A549 (cell line): ENCODE results near the gene RSBN1. TPM values are rescaled to one million over a fixed set of nuclear protein-coding genes. Genes with fewer than 3 reads are reported as not detected.

Experiments used
- ATAC-seq, 2 experiments: fragments of 200-7000 bp in 1 of 2; fragments of >200 bp in 1 of 2; cut with Nextera tagmentation in 1 of 2; cut with Tn5 transposase in 1 of 2; 3 replicates each; pipeline versions ENCODE4 v1.8.0 to v1.9.1; 2018 to 2020; ENCODE audit warnings: mild to moderate bottlenecking in 1 of 2, moderate library complexity in 1 of 2
- CTCF ChIA-PET: fragments of 300-600 bp; sonication (Branson Sonifier 250); formaldehyde crosslinking; extraction: SDS; loops from one replicate; lab custom pipeline; 2021; ENCODE audit warnings: antibody characterized with exemption, inconsistent platforms; lab: Yijun Ruan, JAX
- POLR2A ChIA-PET: fragments of 350-600 bp; formaldehyde crosslinking; extraction: SDS; loops from one replicate; lab custom pipeline; 2021; ENCODE audit warnings: antibody characterized with exemption, inconsistent platforms; lab: Yijun Ruan, JAX
- DNase-seq, 2 experiments: peaks; one replicate each; pipeline versions ENCODE4 v3.0.0 to v3.0.0-alpha.2; 2011 to 2016; ENCODE audit warnings: low read depth in 1 of 2, low spot score in 1 of 2
- FAIRE-seq: peaks from 2 replicates; lab custom pipeline; 2011; peaks lifted over from hg19 to GRCh38; lab: Jason Lieb, UNC
- H3K27ac ChIP-seq, 2 experiments: fragments of >200 bp; sonication (Bioruptor Twin); formaldehyde crosslinking; 3 replicates each; pipeline ENCODE4 v1.5.1; 2016 to 2017
- H3K4me1 ChIP-seq: fragments of >200 bp; sonication (Bioruptor Twin); formaldehyde crosslinking; 3 replicates; pipeline ENCODE4 v1.6.1; 2016
- H3K4me2 ChIP-seq: fragments of >200 bp; sonication (Bioruptor Twin); formaldehyde crosslinking; 3 replicates; pipeline ENCODE4 v1.6.1; 2016
- H3K4me3 ChIP-seq: fragments of >200 bp; sonication (Bioruptor Twin); formaldehyde crosslinking; 3 replicates; pipeline ENCODE4 v1.5.1; 2016
- H3K9me3 ChIP-seq: fragments of >200 bp; sonication (Bioruptor Twin); formaldehyde crosslinking; 3 replicates; pipeline ENCODE4 v1.6.1; 2016
- EHF ChIP-seq: fragments of 250-450 bp; sonication (Bioruptor Pico); IDR thresholded peaks from 2 replicates; pipeline ENCODE4 v1.5.0; 2020; ENCODE audit warnings: mild to moderate bottlenecking
- EP300 ChIP-seq, 2 experiments: fragments of >200 bp; sonication (Bioruptor Twin); formaldehyde crosslinking; IDR thresholded peaks; 2 replicates in 1 of 2; 3 replicates in 1 of 2; pipeline ENCODE4 v1.6.1; 2016 to 2017
- ESRRA ChIP-seq: fragments of 150-350 bp; IDR thresholded peaks from 2 replicates; pipeline ENCODE4 v1.6.1; 2014; ENCODE audit warnings: mild to moderate bottlenecking, low read length, borderline replicate concordance
- GATA3 ChIP-seq: IDR thresholded peaks from 2 replicates; pipeline ENCODE4 v1.6.1; 2012; ENCODE audit warnings: borderline replicate concordance
- HOXA7 ChIP-seq: fragments of 250-450 bp; sonication (Bioruptor Pico); IDR thresholded peaks from 2 replicates; pipeline ENCODE4 v1.5.0; 2020; ENCODE audit warnings: mild to moderate bottlenecking, moderate library complexity
- JUNB ChIP-seq: fragments of >200 bp; sonication (Bioruptor Twin); formaldehyde crosslinking; IDR thresholded peaks from 2 replicates; pipeline ENCODE4 v1.6.1; 2016
- KDM5A ChIP-seq: fragments of 200-600 bp; sonication (generic); IDR thresholded peaks from 2 replicates; pipeline ENCODE4 v1.6.1; 2016; ENCODE audit warnings: antibody characterized with exemption, mild to moderate bottlenecking
- MAX ChIP-seq: IDR thresholded peaks from 2 replicates; pipeline ENCODE4 v1.6.1; 2012
- MYC ChIP-seq: IDR thresholded peaks from 2 replicates; pipeline ENCODE4 v1.6.1; 2012; ENCODE audit warnings: mild to moderate bottlenecking, inconsistent platforms, low read length, improper control_type of control experiment, borderline replicate concordance
- NFE2L2 ChIP-seq: fragments of 150-350 bp; conservative IDR thresholded peaks from 2 replicates; pipeline ENCODE4 v1.6.1; 2014; ENCODE audit warnings: low read length
- NPAS2 ChIP-seq: fragments of 250-450 bp; sonication (Bioruptor Pico); IDR thresholded peaks from 2 replicates; pipeline ENCODE4 v1.8.0; 2022; ENCODE audit warnings: mild to moderate bottlenecking, moderate library complexity, borderline replicate concordance
- RARB ChIP-seq: fragments of 250-450 bp; sonication (Bioruptor Pico); IDR thresholded peaks from 2 replicates; pipeline ENCODE4 v1.8.0; 2021; ENCODE audit warnings: mild to moderate bottlenecking, moderate library complexity
- REST ChIP-seq: fragments of 200-600 bp; sonication (generic); IDR thresholded peaks from 2 replicates; pipeline ENCODE4 v1.6.1; 2016; ENCODE audit warnings: antibody characterized with exemption, mild to moderate bottlenecking, moderate library complexity
- RNF2 ChIP-seq: fragments of 200-600 bp; sonication (generic); IDR thresholded peaks from 2 replicates; pipeline ENCODE4 v1.6.1; 2016; ENCODE audit warnings: low read depth, mild to moderate bottlenecking, antibody characterized with exemption, moderate library complexity, borderline replicate concordance
- TFCP2L1 ChIP-seq: fragments of 250-450 bp; sonication (Bioruptor Pico); IDR thresholded peaks from 2 replicates; pipeline ENCODE4 v1.5.0; 2021; ENCODE audit warnings: mild to moderate bottlenecking
- TP53 ChIP-seq: fragments of 250-450 bp; sonication (Bioruptor Pico); IDR thresholded peaks from 2 replicates; pipeline ENCODE4 v1.5.0; 2021; ENCODE audit warnings: mild to moderate bottlenecking, moderate library complexity
- ZC3H11A ChIP-seq: fragments of 450-650 bp; IDR thresholded peaks from 2 replicates; pipeline ENCODE4 v1.6.1; 2014; ENCODE audit warnings: antibody characterized with exemption, mild to moderate bottlenecking
- ZNF302 ChIP-seq: fragments of 250-450 bp; sonication (Bioruptor Pico); IDR thresholded peaks from 2 replicates; pipeline ENCODE4 v1.9.0; 2021; ENCODE audit warnings: inconsistent platforms, mild to moderate bottlenecking, moderate library complexity
- ZSCAN20 ChIP-seq: fragments of 250-450 bp; sonication (Bioruptor Pico); IDR thresholded peaks from 2 replicates; pipeline ENCODE4 v1.8.0; 2022; ENCODE audit warnings: mild to moderate bottlenecking, moderate library complexity
- WGBS: methylation state at CpG from one replicate; pipeline ENCODE4 v1.1.6; 2017; ENCODE audit errors: missing lambda C conversion rate; 5-methylcytosine and 5-hydroxymethylcytosine counted together
- polyA plus RNA-seq, 4 experiments: library from polyadenylated mRNA; depleted of rRNA in 3 of 4; stranded (reverse); fragments of >200 nt; fragmentation: RNase III in 1 of 4; extraction: RNeasy Plus Mini Kit Qiagen cat#74134 plus additional on column Dnase treatment in 1 of 4; gene quantifications; 2 replicates in 3 of 4; 3 replicates in 1 of 4; pipeline ENCODE4 v1.2.3, GENCODE V29; 2011 to 2017
- TF ChIP-seq, protein P1 (sequence below): fragments of >200 bp; sonication (Bioruptor Twin); formaldehyde crosslinking; IDR thresholded peaks from 3 replicates; pipeline ENCODE4 v1.5.1; 2016
- TF ChIP-seq, protein P2 (sequence below): fragments of >200 bp; sonication (Bioruptor Twin); formaldehyde crosslinking; IDR thresholded peaks from 3 replicates; pipeline ENCODE4 v1.6.1; 2016

RSBN1 gene
- polyA plus RNA-seq, 2 of the 4 experiments (the other 2 are of a cell fraction) = 3.0 to 9.7 TPM

GRCh38 chr1:113751114-113751513 lies 61.2 kb downstream of the RSBN1 start:
- TF ChIP-seq EP300 (IDR thresholded peaks at IDR 0.05) (no peak), REST (no peak), RNF2 (no peak), JUNB (no peak), HOXA7 (CRISPR knock-in tag) (no peak), ZC3H11A (no peak), TFCP2L1 (CRISPR knock-in tag) (no peak), KDM5A (no peak), ESRRA (no peak), NFE2L2 (no peak), GATA3 (no peak), RARB (CRISPR knock-in tag) (no peak), ZSCAN20 (CRISPR knock-in tag) (no peak), NPAS2 (no peak), TP53 (no peak), MYC (no peak)
- TF ChIP-seq, protein P1, sequence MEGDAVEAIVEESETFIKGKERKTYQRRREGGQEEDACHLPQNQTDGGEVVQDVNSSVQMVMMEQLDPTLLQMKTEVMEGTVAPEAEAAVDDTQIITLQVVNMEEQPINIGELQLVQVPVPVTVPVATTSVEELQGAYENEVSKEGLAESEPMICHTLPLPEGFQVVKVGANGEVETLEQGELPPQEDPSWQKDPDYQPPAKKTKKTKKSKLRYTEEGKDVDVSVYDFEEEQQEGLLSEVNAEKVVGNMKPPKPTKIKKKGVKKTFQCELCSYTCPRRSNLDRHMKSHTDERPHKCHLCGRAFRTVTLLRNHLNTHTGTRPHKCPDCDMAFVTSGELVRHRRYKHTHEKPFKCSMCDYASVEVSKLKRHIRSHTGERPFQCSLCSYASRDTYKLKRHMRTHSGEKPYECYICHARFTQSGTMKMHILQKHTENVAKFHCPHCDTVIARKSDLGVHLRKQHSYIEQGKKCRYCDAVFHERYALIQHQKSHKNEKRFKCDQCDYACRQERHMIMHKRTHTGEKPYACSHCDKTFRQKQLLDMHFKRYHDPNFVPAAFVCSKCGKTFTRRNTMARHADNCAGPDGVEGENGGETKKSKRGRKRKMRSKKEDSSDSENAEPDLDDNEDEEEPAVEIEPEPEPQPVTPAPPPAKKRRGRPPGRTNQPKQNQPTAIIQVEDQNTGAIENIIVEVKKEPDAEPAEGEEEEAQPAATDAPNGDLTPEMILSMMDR = no peak
- TF ChIP-seq, protein P2, sequence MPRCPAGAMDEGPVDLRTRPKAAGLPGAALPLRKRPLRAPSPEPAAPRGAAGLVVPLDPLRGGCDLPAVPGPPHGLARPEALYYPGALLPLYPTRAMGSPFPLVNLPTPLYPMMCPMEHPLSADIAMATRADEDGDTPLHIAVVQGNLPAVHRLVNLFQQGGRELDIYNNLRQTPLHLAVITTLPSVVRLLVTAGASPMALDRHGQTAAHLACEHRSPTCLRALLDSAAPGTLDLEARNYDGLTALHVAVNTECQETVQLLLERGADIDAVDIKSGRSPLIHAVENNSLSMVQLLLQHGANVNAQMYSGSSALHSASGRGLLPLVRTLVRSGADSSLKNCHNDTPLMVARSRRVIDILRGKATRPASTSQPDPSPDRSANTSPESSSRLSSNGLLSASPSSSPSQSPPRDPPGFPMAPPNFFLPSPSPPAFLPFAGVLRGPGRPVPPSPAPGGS = no peak
- ATAC-seq (no peak), DNase-seq (no peak), FAIRE-seq (no peak)
- Histone ChIP-seq H3K4me1 (no peaks in the 10 kb centered on the region; the same call in 1 of the 3 replicates), H3K4me3 (no peak overlapping the region), H3K27ac (no peak overlapping the region), H3K9me3 (no peaks in the 10 kb centered on the region), H3K4me2 (no peak overlapping the region)
- CTCF ChIA-PET = no interaction called here
- POLR2A ChIA-PET = no interaction called here

- Histone ChIP-seq H3K9me3 (no peaks in the 10 kb centered on the region), H3K4me1 (no peaks in the 10 kb centered on the region), H3K4me3 (no peak overlapping the region), H3K4me2 (no peak overlapping the region), H3K27ac (no peak overlapping the region)
- POLR2A ChIA-PET = no interaction called here
- WGBS = 79% methylated on average over 3 of the region's 3 CpGs
- CTCF ChIA-PET = no interaction called here
- FAIRE-seq (no peak), DNase-seq (no peak), ATAC-seq (no peak)
- no peak for TF ChIP-seq TP53
- no peak for TF ChIP-seq MAX
- no peak for TF ChIP-seq NFE2L2
- no peak for TF ChIP-seq EHF (CRISPR knock-in tag)
- TF ChIP-seq ZNF302 (CRISPR knock-in tag) = no peak
- TF ChIP-seq, all 56 proteins: peak for 0
Measured at GRCh38 chr1:113749402-113749801, 62.9 kb downstream of the RSBN1 start.
